GM21723 (cell line): ENCODE measurements around the gene SPG11.
A peak's percentile ranks its signal among the peaks of the same experiment; 100 is the strongest.

Source experiments
- ATAC-seq: cut with Tn5 transposase; IDR thresholded peaks from one replicate; pipeline ENCODE4 v1.9.1; 2021; ENCODE audit warnings: mild to moderate bottlenecking, moderate library complexity; ENCODE audit not compliant: unreplicated experiment

Gene SPG11

DNA sequence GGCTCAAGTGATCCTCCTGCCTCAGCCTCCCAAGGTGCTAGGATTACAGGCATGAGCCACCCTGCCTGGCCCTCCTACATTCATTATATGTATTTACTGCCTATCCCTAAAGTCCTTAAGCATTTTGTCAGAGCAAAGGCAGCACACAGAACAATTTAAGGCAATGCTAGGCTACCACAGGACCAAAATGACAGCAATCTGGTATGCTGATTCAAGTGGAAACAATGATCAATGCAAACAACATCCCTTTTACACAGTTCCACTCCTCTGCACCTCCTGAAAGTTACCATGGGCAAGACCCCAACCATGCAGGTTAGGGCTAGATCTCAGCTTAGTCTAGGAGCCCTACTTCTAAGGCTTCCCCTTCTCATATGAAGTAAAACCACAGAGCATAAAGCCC lies 40.3 kb downstream of the SPG11 start:
- no peak for ATAC-seq

DNA sequence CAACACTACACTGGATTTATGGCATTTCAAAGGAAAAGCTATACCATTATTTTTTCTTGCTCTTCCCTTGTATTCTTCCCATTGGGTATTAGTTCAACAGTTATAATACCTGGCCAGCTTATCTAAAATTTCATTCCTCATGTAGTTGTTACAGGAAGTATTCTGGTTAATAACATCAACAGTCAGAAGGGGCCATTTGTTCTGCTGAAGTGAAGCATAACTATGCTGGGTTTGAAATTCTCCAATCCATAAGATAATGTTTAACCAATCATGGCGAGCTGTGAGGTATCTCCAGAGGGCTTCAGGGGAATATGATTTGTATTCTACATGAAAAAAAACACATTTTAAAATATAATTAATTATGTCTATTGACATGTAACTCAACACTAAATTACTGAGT lies 43.4 kb downstream of the SPG11 start:
- no peak for ATAC-seq

DNA sequence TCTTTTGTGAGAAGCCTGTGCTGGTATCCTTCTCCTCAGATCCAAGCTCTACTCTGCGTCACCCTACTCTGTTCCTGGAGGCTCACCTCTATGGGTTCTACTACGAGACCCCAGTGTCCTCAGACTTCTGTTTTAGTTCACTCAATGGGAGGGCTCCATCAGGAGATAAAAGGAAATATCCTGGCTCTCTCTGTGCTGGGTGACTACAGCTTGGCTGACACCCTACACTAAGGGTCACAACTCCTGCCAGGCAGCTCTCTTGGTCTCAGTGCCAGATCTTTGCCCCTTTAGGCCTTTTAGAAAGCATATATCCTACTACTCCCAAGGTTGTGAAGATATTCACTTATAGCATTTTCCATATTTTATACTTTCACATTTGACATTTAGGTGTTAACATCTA lies 46.5 kb downstream of the SPG11 start:
- no peak for ATAC-seq

DNA sequence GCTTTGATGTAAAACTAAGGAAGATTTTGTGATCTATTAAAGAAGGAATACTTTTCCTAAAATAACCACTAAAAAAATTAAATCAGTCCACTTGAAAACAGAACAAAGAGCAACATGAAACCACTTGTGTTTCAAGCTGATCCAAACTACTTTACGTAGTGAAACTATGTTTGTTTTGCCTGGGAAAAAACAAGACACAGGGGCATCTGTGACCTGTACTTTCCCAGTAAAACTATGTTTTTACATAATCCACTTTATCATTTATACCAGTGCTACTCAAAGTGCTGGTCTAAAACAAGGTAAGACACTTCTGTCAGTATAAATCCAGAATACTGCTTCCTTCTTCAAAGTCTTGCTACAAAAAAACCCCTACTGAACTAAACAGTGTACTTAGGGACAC lies 56.7 kb downstream of the SPG11 start:
- ATAC-seq, result no peak

DNA sequence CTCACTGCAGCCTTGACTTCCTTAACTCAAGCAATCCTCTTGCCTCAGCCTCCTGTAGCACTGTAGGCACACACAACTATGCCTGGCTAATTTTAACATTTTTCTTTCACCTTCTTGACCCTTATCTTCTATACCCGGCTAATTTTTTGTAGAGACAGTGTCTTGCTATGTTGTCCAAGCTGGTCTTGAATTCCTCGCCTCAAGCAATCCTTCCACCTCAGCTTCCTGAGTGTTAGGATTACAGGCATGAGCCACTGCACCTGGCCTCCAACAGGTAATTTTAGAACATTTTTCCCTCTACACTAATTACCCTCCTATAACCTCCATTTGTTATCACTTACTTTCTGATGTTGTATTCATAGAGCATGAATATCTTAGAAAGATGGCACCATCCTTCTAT lies 60.3 kb downstream of the SPG11 start:
- no peak for ATAC-seq

DNA sequence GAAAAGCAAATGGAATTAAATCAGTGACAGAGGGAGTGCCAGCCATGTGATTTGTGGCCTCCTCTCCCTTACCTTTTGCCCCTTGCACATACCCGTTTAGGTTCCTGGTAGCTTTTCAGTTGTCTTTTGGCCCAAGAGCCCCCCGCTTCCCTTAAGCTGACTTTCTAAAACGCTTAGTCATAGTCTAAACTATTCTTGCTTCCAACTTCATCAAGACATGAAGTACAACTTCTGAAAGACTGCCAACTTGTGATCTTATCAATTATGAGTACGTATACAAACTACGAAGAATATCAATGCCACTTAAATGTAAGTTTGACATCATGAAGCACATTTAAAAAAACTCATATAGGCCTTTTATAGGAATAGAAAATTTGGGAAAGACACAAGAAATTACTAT lies 64.6 kb downstream of the SPG11 start:
- no peak for ATAC-seq

DNA sequence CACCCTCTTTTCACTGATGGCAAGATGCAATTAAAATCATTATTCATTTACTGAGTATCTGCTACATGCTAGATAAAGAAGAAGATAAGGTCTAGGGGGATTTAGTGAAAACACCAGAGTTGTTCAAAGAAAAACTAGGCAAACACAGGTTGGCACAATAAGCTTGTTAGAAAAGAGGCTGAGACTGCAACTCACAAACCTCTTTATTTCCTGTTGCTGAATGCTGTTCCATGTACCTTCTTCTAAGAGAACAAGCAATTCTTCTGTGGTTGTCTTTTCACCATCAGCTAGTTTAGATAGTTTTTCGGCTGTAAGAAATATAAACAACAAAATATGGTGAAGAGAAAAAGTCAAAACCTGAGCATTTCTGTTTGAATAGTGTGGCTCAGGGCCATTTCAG lies 65.4 kb downstream of the SPG11 start:
- ATAC-seq, result no peak

DNA sequence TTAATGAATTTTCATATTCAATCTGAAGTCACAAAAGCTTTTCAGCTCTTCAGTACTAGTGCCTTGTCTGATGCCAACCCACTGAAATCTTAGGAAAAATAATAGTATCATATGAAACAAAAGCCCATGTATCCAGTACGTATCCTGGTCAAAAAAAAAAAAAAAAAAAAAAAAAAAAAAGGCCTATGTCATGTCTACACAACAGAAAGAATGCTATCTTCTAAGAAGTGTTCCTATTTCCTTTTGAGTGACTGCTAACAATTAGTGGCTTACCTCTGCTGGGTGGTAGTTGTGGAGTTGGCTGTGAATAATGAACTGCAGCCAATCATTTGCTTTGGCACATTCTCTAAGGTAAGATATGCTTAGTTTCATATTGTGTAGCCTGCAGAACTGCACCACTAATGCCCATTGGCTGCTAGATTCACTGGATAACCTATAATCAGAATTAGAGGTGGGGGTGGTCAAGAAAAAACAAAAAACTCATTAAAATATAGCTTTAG lies 66.9 kb downstream of the SPG11 start:
- no peak for ATAC-seq

DNA sequence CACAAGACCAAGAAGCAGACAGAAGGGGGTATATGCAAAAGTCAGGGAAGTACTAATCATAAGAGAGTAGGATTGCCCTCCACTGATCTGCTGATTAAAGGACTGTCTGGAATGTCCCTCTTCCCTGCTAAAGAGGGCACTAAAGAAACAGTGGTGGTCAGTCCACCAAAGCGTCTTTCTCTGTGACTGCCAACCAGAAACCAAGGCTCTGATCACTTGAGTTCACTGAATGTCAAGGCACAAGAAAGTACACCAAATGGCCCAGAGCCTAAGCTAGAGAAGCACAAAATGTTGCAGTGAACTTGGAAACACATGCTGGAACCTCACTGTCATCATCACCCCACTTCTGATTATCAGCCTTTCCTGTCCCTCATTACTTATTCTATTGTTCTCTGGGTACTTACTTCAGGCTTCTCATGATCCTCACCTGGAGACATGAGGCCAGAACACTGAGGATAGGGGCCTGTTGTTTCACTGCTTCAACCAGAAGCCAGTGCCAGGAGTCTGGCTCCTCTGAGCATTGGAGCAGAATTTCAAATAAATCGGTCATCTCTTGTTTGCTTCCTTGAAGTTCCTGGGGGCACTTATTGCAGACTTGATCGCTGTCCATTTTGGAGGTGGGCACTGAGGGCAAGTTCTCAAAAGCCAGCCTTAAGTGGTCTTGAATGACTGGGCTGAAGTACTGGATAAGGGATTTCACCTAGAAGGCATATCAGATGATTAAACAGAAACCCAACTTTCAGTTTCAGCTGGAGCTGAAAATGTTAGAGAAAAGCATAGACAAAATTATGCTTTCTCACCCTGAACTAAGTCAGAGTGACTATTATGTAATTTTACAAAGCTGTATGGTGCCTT lies 67.6 kb downstream of the SPG11 start:
- peak; percentile 56 for ATAC-seq

DNA sequence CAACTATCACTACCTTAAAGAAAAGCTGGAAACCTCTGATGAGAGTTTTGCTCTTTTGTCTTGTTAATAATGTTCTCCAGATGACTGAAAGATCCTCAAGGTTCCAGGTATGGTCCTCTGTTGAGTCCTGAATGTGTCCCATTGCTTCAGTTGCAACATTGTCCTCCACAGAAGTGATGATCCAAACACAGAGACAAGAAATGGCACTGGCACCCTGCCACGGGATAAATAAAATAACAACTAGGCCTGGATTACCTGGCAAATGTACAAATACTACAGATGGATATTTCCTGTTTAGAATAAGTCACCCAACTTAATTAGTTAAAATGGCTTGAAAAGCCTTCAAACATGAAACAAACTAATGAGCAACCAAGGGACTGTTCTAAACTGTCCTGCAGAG lies 68.2 kb downstream of the SPG11 start:
- no peak for ATAC-seq

DNA sequence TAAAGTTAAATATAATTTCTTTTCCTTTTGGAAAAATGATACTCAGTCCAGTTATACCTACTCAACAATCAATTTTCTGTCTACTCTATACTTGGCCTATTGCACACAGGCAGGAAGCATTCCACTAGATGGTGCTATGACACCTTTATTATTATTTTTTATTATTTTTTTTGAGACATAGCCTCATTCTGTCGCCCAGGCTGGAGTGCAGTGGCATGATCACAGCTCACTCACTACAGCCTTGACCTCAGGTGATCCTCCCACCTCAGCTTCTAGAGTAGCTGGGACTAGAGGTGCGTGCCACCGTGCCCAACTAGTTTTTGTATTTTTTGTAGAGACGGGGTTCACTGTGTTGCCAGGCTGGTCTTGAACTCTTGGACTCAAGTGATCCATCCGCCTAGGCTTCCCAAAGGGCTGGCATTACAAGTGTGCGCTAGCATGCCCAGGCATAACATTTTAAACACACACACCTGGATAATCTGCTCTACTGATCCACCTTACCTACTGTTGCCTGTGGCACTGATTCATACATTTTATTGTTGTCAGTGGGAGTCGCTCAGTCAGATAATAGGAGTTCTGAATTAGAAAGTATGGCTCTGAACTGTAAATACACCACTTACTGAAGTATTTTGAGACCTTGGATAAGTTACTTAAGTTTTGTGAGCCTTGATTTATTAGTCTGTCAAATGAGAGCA lies 70.3 kb downstream of the SPG11 start:
- ATAC-seq, result no peak

DNA sequence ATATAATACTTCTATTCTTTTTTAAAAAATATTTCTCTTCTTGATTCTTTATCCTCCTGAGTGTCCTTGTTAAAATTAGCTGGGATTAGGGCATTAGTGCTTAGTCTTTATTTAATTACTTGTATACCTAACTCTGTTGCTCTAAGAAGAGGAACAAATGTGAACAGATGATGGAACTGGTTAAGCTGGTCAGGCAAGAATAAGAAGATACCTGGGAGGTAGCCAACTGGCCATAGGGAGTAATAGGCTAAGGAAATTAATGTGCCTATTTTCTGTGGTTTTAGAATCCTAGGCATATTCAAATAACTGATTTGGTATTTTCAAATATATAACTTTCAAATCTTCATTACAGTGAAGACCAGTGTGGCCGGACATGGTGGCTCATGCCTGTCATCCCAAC lies 72.1 kb downstream of the SPG11 start:
- ATAC-seq, result no peak

DNA sequence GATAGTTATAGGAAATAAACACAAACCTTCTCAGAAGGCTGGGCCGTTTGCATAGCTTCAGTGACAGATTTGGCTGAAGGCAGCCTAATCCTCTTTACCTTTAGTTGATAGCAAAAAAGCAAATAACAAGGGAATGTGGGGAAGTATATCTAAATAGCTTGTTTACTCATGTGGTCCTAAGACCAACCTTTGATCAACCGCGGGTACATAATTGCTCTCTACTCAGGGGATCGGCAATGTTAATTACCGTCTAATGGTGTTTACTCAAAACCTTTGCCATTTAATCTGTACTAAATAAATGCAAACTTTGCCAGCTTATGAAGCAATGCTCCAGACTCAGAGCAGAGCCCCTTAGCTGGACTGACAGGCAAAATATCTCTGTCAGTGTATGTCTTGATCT lies 74.9 kb downstream of the SPG11 start:
- ATAC-seq, result no peak

DNA sequence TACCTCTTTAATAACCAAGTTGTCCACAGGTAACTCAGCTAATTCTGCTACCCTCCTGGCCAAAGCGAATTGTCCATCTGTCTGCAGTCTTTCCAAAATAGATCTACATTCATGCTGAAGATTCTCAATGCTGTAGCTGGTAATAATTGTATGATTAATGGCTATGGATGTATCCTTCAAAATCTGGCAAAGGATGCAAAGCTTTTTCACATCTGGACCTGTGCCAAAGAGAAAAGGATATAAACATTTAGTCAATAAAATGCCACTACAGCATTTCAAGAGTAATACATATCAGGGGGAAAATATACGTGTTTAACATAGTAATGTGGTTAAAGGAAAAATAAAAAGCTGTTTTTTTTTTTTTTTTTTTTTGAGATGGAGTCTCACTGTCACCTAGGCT lies 77.8 kb downstream of the SPG11 start:
- ATAC-seq, result no peak

DNA sequence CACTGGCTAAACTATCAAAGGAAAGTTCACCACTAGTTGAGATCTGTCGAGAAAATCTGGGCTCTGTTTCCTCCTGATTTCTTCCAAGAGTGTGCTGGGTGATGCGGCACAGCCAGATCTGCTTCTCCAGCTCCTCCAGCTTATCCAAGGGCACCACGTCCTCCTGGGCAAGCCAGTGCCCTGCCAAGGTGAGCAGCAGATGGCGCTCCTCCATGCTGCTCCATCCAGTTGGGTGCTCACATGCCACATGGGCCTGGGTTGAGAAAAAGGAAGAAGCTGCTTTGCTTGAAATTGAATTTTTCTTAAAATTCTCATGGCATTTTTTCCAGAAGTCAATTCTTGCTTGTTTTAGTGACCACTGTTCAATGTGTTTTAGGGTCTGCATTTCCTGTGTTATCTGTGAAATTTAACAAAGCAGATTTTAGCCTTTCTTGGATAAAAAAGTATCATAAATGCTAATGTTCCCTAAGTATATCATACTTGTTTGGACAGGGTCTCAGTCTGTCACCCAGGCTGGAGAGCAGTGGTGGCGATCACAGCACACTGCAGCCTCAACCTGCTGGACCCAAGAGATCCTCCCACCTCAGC lies 79.2 kb downstream of the SPG11 start:
- ATAC-seq, result no peak

DNA sequence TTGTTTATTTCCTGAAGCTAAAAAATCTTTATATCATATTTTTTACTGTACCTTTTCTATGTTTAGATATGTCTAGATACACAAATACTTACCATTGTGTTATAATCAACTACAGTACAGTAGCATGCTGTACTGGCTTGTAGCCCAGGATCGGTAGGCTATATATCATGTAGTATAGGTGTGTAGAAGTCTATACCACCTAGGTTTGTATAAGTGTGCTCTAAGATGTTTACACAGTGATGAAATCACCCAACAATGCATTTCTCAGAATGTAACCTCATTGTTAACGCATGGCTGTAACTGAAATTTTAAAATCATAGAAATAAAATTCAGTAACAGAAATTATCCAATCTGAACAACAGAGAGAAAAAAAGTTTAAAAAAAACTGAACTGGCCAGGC lies 83.4 kb downstream of the SPG11 start:
- no peak for ATAC-seq

DNA sequence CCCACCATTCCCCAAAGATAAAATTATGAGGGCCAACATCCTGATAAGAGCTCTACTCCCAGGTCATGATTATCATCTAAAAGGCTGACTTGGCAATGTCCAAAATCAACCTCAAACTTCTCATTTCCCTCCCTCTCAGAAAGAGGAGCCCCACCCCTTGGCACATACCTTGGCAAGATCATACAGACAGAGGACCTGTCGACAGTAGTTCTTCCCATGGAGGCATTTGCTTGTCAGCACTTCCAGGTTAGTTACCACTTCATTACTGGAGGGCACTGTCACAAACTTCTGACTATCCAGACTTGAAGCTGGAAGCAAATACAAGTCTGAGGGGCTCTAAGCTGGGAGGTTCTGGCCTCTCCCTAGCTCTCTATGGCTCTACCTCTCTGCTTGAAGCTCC lies 88.7 kb downstream of the SPG11 start:
- ATAC-seq, result no peak

DNA sequence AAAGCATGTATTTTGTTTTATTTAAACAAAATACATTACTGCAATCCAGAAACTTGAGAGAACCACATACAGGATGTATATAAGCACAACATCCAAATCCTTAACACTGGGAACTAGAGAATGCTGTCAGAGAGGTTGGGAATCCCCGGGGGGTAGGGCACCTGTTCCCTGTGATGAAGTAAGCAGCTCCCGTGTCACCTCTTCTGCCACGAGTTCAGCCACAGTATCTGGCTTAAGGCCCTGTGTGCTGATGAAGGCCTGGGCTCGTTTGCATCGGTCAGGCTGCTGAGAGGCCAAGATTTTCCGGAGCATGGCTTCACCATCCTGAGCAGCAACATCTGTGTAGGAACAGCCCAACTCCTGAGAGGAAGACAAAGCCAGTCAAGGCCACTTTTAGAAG lies 90.1 kb downstream of the SPG11 start:
- no peak for ATAC-seq

DNA sequence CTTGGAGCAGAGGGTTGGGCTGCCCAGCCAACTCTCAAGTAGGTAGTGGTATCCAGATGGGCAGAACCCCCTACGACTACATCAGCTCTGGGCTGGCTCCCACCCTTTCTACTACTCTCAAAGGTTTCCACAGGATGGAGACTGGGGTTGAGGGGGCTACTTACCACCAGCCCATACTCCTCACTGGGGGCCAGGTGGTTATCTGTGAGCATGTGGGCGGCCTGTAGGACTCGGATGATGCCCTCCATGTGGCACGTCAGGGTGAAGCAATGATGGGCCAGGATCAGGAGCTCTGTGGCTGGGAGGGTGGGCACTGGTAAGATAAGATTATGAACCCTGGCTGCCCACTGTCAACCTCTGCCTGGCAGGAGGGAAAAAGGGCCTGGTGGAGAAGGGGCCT lies 93.1 kb downstream of the SPG11 start:
- ATAC-seq, result no peak

DNA sequence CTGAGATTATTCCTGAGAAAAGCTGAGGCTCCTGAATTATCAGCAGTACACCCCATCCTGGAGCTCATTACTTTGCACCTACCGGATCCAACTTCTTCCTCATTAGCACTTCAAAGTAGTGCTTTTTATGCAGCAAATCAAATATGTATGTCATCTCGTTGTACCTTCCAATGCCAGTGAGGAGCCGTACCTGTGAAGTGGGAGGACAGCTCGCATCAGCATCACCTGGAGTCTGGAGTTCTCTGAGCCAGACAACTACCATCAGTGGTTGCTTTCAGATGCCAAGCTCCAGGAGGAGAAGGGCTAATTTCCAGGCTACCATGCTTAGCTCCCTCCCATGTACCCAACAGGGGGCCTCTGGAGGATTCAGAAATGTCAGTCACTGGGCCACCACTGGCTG lies 94.1 kb downstream of the SPG11 start:
- no peak for ATAC-seq

DNA sequence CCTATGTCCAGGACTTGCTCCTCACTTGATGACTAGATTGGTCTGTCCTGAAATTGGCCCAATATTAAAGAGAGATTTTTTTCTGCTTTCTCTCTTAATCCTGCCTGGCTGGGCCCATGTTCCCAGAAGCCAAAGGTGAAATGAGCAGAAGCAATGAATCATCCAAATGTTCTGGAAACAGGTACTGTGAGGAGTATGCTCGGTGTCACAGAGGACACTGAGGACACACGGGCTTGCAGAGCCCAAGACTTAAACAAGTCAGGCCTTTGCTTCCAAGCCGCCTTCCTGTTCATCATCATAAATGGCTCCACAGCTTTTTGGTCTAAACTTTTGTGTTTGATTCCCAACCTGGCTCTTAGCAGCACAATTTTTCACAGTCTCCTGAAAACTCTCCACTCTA lies 95.1 kb downstream of the SPG11 start:
- no peak for ATAC-seq

DNA sequence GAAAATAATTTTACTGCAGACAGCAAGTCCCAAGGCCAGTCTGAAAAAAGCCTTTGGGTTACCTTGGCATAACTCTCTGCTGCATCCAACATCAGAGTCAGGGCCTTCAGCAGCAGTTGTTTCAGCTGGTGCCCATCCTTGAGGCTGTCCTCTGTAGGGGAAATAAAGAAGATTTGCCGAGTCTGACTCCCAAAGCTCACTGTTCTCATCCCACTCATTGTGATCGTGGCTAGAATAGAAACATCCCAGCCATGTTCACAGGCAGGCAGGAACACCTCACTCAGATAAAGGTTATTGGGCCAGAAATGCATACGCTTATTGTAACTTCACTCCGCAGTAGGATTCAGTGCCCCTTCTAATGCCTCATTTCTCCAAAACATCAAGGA lies 97.3 kb downstream of the SPG11 start:
- ATAC-seq, result no peak
